Glomerular visceral epithelial cell (primary cell): ENCODE results near the gene IFT122.
"Not testable (repeated sequence)": the region's sequence is repeated elsewhere in the genome, so short reads cannot be mapped to it uniquely, and the experiment has no call there.

ENCODE experiments used
- DNase-seq: peaks from one replicate; pipeline ENCODE4 v3.0.0-alpha.2; 2016; ENCODE audit errors: extremely low spot score

Gene IFT122, protein sequence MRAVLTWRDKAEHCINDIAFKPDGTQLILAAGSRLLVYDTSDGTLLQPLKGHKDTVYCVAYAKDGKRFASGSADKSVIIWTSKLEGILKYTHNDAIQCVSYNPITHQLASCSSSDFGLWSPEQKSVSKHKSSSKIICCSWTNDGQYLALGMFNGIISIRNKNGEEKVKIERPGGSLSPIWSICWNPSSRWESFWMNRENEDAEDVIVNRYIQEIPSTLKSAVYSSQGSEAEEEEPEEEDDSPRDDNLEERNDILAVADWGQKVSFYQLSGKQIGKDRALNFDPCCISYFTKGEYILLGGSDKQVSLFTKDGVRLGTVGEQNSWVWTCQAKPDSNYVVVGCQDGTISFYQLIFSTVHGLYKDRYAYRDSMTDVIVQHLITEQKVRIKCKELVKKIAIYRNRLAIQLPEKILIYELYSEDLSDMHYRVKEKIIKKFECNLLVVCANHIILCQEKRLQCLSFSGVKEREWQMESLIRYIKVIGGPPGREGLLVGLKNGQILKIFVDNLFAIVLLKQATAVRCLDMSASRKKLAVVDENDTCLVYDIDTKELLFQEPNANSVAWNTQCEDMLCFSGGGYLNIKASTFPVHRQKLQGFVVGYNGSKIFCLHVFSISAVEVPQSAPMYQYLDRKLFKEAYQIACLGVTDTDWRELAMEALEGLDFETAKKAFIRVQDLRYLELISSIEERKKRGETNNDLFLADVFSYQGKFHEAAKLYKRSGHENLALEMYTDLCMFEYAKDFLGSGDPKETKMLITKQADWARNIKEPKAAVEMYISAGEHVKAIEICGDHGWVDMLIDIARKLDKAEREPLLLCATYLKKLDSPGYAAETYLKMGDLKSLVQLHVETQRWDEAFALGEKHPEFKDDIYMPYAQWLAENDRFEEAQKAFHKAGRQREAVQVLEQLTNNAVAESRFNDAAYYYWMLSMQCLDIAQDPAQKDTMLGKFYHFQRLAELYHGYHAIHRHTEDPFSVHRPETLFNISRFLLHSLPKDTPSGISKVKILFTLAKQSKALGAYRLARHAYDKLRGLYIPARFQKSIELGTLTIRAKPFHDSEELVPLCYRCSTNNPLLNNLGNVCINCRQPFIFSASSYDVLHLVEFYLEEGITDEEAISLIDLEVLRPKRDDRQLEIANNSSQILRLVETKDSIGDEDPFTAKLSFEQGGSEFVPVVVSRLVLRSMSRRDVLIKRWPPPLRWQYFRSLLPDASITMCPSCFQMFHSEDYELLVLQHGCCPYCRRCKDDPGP

DNA sequence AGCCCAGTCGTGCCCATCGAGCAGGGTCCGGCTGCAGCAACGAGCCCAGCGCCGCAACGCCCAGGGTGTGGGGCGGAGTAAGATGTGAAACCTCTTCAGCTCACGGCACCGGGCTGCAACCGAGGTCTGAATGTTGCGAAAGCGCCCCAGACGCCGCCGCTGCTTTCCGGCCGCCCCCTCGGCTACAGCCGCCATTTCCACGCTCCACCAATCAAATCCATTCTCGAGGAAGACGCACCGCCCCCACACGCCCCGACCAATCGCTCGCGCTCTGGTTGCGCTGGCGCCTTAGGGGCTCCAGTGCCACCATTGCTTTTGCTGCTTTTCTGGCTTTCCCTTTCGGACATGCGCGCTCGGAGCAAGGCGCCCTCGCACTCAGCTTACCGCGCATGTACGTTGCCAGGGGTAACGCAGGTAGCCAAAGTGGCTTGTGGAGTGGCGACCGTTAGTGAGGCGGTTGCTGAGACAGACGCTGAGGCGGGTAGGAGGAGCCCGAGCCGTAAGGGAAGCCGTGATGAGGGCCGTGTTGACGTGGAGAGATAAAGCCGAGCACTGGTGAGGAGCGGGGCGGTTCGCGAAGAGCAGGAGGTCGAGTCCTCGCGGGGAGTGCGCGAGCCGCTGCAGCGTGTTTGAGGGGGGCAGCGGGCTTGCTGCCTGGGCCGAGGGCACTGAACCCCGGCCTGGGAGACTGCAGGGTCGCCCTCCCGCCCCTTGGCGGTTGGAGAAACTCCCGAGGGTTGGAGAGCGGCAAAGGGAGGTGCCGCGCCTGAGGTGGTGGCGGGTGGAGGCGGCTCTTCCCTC, at the start of gene IFT122, which contains the start of gene MBD4:
IFT122 (plus strand) TSS at position 408 of the 801 bp plus-strand sequence; CDS start at position 515, 107 bp downstream.
MBD4 (minus strand) TSS at position 132 of the 801 bp plus-strand sequence; CDS start at position 17, 115 bp downstream.
- peak; percentile 99 for DNase-seq

DNA sequence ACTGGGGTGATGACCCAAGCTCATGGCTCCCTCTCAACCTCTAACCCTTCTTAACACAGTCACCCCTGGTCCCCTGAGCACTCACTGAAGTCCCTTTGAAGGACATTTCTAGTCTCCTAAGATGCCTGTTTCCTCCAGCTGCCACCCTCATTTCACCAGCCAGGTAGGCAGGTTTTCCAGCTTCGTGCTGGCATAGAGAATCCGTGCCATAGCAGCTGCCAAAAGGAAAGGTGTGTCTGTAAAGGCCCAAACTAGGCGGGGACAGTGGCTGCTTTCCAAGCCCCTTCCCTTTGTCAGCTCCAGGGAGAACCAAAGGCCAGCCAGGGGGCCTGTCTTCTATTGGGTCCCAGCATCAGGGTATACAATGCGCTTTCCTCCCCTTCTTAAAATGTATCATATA, 48.4 kb upstream of the IFT122 start:
- not testable (repeated sequence) for DNase-seq

DNA sequence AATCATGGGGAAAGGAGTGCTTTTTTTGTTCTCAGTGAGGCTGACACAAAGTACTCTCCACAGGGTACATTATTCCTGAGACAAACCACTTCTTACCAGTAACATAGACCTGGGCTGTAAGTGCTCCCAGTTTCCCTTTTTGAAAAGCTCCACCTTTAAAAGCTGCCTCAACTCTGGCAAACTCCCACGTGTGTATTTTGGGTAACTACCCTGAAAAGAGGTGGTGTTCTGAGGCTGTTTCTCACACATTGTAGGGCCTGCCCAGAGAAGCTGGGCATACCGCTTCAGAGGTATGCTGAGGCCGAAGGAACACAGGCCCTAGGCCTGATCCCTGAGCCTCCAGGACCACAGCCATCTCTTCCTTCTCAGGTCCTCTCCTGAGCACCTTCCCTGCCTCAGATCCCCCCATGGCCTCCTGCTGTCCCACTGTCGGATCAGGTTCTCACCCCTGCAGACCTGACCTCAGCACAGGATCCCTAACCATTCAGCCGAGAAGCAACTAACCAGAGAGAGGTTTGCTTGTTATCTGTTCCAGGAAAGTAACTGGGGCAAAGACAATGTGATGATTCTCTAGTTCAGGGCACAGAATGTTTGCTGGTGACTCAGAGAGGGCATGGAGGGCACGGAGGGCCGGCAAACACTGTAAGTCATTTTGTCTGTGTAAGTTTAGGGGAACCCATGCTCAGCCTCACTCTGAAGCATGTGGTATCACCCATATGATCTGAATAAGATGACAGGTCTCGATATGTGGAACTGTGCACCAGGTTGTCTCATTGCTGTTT, 47.7 kb upstream of the IFT122 start:
- not testable (repeated sequence) for DNase-seq

DNA sequence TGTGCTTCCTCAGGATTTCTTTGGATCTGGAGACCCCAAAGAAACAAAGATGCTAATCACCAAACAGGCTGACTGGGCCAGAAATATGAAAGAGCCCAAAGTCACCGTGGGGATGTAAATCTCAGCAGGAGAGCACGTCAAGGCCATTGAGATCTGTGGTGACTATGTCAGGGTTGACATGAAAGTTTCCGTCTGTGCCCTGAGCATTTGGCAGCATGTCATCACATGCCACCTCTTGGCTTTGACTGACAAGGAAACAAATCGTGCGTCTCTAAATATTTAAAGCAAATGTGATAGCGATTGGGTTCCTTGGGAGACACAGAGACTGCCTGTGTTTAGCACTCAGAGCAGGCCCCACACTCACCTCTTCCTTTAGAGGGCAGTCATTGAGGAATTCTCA, 46.8 kb upstream of the IFT122 start:
- no peak for DNase-seq

DNA sequence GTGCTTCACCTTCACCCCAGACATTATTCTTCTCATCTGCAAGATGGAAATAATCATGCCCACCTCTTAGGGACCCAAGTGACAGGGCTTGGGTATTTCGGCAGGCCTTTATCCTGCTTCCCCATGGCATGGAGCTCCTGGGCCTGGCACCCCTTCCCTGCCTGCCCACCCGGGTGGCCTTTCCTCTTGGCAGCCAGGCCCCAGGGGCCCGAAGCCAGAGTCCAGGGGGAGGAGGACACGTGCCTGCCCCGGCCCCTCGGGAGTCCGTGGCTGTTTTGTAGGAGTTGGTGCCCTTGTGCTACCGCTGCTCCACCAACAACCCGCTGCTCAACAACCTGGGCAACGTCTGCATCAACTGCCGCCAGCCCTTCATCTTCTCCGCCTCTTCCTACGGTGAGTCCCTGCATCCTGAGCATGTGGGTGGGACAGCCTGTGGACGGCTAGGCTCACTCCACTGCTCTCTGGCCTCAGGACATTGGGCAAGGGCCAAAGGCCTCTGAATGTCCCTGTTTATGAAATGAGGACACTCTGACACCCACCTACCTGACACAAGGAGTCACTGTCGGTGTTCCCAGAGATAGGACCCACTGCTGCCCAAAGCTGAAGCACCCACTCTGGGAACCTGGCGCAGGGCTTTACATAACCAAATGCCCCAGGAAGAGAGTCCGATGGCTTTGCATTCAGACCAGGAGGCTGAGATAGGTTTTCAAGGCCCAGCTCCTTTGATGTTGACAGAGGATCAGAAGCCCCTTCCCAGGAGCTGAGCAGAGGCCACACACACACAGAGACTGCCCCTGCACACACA, 46.1 kb upstream of the IFT122 start:
- not testable (repeated sequence) for DNase-seq

DNA sequence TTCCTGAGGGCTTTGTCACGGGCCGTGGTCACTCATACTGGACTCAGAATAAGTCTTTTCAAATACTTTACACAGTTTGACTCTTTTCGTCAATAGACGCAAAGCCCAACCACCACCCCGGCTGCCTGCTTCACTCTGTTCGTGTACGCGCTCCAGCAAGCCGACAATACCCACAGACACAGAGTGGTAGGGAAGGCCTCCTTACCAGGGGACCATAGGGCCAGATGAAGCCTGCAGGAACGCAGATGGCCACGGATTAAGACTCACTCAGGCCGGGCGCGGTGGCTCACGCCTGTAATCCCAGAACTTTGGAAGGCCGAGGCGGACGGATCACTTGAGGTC, 41.2 kb upstream of the IFT122 start:
- peak; percentile 24 for DNase-seq

DNA sequence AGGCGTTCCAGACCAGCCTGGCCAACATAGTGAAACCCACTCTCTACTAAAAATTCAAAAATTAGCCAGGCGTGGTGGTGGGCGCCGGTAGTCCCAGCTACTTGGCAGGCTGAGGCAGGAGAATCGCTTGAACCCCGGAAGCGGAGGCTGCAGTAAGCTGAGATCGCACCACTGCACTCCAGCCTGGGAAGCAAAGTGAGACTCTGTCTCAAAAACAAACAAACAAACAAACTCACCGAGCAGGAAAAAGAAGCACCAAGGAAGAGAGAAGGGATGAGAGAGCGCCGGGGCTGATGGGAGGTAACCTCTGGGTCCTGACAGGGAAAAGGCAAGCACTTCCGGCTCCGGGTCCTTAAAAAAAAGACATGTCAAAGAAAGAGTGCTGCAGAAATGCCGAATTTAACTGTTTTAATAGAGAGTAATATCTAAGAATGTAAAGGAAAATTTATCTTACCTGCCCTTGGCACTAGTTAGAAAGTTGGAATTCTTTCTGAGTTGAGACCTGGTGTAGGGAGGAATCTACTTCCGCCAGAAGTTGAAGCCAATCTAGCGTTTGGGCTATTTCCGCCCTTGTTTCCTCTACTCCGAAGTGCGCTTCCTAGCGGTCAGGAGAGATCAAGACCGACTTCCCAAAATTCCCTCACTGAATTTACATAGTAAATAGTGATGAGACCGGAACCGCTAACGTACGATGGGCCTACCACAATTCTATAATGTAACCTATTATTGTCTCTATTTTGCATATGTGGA, 40.7 kb upstream of the IFT122 start:
- DNase-seq = peak; percentile 92

DNA sequence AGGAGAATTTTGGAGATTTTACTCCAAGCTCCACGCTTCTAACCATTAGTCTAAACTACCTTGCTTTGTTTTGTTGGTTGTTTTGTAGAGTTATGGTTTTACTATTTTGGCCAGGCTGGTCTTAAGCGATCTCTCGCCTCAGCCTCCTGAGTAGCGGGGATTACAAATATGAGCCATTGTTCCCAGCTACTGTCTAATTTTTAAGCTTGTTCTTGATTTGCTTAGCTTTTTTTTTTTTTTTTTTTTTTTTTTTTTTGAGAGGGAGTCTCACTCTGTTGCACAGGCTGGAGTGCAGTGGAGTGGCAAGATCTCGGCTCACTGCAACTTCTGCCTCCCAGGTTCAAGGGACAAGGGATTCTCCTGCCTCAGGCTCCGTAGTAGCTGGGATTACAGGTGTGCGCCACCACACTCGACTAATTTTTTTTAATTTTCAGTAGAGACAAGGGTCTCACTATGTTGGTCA, 40.1 kb upstream of the IFT122 start:
- DNase-seq = peak; percentile 38

DNA sequence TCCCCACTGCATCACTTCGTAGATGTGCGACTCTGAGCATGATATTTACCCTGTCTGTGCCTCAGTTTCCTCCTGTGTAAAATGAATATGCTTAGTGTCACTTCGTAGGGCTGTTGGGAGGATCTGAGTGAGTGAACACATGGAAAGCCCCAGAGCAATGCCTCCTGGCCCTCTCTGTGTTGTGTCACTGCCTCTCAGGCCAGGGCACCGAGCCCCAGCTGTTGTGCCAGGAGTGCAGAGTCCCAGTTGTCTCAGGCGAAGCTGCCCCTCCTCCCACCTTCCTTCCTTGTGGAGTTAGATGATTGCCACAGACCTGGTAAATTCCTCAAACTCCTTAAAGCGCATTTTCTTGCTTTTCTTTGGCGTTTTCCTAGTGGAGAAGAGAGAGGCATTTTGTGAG, 37.8 kb upstream of the IFT122 start:
- DNase-seq = no peak

DNA sequence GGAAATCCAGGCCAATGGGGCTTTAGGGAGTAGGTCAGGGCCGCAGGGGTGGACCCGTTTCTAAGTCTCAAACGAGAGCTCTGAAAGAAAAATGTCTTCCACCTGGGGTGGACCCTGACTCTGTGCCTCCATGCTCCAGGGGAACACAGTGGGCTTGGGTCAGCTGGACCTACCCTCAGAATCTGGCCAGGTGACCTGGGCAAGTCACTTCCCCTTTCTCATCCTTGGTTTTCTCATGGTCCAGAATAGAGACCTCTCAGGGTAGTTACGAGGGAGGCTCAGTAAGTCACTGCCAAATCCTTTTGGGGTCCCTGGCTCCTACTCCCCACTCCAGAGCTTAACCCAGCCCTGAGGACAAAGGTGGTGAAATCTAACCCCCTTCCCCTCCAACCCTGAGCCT, 37.4 kb upstream of the IFT122 start:
- no peak for DNase-seq

DNA sequence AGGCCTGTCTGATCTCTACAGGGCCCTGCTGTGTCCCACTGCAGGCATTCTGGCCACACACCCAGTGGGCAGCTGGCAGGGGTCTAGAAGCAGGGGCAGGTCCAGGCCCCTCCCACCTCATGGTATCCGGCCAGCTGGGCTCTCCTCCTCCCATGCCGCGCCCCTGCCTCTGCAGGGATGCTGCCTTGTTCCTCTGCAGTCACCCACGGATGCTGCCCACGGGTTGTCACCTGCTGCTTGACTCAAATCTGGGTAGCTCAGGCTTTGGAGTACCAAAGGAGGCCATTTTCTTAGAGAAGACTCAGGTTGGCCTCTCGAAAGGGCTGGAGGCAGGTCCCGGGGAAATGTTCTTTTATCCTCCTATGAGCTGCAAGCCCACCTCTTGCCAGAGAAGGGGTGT, 36.6 kb upstream of the IFT122 start:
- no peak for DNase-seq

DNA sequence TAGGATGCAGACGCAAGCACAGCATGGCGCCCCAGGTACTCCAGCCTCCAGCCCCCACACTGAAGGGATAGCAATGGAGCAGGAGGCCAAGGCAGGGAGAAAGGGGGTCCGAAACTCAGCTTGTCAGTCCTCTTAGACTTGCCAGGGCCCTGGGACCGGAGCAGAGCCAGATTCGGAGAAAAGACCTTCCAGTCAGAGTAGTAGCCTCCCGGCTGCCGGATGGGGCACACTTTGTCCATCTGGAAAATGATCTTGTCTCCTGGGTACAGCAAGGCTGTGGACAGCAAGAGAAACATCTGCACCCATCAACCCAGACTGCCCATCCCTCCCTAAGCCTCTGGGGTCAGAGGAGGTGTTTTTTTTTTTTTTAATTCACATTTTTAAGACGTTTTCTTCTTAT, 35.9 kb upstream of the IFT122 start:
- DNase-seq = no peak

DNA sequence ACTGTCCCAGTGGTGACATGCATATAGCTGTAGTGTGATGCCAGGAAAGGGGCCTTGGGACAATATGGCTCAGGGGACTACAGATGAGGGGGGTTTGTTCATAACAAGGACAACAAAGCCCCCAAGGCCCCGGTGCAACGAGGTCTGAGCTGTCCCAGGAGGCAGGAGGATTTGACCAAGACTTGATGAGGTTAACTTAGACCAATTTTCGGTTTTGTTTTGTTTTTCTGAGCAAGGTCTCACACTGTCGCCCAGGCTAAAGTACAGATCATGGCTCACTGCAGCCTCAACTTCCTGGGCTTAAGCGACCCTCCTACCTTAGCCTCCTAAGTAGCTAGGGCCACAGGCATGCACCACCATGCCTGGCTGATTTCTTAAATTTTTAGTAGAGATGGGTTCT, 35.4 kb upstream of the IFT122 start:
- DNase-seq = no peak

DNA sequence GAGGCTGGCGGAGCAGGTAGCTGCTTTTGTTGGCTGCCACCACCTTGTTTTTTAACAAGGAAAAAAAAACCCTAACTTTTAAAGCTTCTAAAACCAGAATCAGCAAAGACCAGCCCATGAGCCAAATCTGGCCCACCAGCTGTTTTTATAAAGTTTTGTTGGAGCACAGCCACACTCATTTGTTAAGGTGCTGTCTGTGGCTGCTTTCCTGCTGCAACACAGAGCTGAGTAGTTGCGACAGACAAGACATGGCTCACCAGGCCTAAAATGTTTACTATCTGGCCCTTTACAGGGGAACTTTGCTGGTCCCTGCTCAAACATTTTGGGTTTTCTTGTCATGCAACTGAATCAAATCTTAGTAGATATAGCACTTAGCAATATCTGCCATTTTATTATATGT, 30.5 kb upstream of the IFT122 start:
- no peak for DNase-seq

DNA sequence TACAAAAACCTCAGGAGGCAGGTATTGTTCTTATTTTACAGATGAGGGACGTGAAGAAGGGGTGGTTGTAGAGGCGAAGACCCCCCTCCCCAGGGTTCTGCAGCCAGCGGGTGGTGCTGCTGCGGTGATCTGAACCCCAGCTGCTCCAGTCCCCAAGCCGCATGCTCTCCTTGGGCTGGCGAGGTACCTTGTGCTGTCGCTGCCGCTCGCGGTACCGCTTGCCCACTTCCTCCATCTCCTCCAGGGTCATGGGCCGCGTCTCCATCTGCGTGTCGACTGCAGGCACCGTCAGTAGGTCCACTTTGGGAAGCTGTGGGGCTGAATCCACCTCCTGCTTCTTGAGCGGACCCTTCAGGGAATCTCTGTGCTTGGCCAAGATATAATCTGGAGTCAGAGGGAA, 29.1 kb upstream of the IFT122 start:
- no peak for DNase-seq

DNA sequence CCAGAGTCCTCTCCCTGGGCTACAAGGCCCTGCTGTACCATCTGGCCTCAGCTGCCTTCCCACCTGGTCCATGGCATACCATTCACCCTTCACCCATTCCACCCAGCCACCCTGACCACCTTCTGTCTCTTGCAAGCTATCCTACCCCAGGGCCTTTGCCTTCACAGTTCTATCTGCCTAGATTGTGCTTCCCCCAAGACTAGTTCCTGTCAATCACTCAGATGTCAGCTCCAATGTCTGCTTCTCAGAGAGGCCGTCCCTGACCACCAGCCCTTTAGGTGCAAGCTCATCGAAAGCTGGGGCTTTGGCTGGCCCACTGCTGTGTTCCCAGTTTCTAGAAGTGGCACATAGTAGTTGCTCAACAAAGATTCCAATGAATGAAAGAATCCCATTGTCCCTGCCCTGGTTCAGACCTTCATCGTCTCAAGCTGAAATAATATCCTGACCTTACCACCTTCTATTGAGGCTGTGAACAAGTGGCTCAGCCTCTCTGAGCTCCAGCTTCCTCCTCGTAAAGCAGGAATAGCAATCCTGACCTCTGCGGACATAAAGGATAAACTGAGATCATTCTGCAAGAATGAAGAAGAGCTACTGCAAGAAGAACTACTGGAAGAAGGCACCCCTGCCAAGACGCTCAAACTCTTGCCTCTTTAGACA, 27.4 kb upstream of the IFT122 start:
- no peak for DNase-seq

DNA sequence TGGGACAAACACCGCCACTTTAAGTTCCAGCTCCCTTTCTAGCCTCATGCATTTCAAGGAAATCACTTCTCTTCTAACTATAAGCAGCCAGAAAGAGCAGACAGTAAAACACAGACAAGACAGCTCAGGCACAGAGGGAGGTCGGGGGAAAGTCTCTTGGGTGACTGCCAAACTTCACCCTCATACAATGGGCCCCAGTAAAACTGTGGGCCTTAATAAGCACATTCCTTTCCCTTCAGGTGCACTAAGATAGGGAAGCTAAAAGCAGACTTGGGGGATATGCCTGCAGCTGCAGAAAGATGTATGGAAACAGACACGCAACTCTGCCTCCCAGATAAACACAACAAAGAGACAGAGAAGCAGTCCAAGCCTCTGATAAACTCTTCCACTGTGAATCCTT, 26.8 kb upstream of the IFT122 start:
- DNase-seq = not testable (repeated sequence)
